GM18951 (cell line): ENCODE measurements around the gene RAC3.

Experiments
- POLR2A ChIP-seq: IDR thresholded peaks from 4 replicates; pipeline ENCODE4 v1.6.1; 2011; ENCODE audit warnings: mild to moderate bottlenecking; ENCODE audit not compliant: insufficient read length, insufficient read depth; ENCODE audit errors: extremely low read depth
- in situ Hi-C: fragments of 300-500 bp; cut with MboI; formaldehyde crosslinking; loops from one replicate; pipeline ENCODE4 v1.12.0; 2022; ENCODE audit warnings: low sequenced_read_pairs, mixed read lengths, inconsistent platforms; ENCODE audit not compliant: unreplicated experiment

Gene RAC3

GRCh38 chr17:82019690-82020571, 11.5 kb upstream of the RAC3 start:
- in situ Hi-C loops = no loop called here

GRCh38 chr17:82020572-82021106, 10.8 kb upstream of the RAC3 start:
- in situ Hi-C loops = no loop called here
- TF ChIP-seq POLR2A = no peak

More at GRCh38 chr17:82019690-82020571, 11.5 kb upstream of the RAC3 start:
- no peak for TF ChIP-seq POLR2A

DNA sequence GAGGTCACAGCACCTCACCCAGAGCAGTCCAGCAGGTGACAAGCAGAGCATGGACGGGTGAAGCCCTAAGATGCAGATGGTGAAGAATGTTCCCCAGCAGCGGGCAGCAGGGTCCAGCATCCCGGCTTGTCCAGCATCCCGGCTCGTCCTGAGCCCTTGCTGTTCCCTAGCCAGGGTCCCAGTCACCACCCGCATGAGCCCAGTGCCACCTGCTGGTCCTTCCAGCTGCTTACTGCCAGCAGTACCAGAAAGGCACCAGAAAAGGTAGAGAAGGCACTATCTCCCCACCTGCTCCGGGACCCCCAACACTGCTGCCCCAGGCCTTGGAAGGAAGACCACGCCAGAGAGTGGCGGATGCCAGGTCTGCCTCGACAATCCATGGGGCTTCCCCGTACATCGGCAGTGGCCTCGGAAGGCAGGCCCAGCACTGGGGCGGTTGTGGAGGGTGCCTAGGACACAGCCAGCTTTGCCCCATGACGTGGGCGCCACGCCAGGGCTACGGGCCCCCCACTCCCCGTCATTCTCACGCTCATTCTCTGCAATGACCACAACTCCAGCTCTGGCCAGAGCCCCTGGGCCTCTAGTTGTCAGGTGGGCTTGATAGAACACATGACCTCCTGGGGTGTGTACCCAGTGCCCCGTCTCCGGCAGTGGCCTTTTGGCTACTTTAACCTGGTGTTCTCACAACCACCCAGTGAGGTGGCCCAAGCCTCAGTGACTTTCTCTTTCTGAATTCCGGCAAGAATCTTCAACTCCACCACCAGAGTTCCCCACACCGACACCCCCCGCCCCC, 10.2 kb upstream of the RAC3 start:
- in situ Hi-C loops = no loop called here
- no peak for TF ChIP-seq POLR2A

DNA sequence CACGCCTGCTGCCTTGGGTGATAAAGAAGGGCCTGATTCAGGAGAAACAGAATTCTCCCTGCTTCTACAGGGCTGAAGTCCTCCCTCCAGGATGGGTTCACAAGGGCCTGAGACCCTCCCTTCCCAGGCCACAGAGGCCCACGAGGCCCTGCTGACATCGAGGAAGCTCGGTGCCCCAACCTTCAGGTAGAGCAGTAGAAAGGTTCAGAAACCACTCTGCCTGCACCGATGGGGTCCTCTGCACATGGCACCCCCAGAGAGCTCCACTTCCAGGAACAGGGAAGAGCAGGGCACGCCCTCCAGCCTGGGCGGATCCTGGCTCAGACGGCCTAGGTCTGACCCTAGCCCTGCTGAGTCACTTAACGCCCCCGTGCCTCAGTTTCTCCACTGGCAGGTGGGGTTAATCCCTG, 9.6 kb upstream of the RAC3 start:
- in situ Hi-C loops = no loop called here
- TF ChIP-seq POLR2A = no peak

- peak; percentile 74 for TF ChIP-seq POLR2A
- in situ Hi-C loops = no loop called here
Observed at GRCh38 chr17:82022310-82022980, 9.0 kb upstream of the RAC3 start, which contains the start of gene CENPX. TSS of gene CENPX (minus strand) at chr17:82022878. CDS start at chr17:82022861, 17 bp downstream.

DNA sequence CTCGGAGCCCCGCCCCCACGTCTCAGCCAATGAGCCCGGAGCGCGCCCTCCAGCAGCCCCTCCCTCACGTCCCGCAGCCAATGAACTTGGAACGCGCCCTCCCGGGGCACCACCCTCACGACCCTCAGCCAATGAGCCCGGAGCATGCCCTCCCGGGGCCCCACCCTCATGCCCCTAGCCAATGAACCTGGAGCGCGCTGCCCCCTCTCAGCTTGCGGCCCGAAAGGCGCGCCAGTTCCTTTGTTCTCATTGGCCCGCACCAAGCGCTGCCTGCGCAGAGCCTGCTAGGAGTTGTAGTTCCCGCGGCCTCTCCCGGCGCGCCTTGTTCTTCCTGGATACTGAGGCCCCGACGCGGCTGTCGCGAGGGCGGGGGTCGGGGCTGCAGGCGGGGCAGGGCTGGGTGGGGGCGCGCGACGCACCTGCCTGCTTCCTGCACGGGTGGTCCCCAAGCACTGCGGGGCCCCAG, 8.5 kb upstream of the RAC3 start, which contains the start of gene LRRC45:
Gene LRRC45, plus strand, starts transcription at position 325 of the 466 bp plus-strand sequence. CDS start 339 bp downstream, outside the sequence.
- in situ Hi-C loops = no loop called here
- TF ChIP-seq POLR2A = no peak

- in situ Hi-C loops = no loop called here
- TF ChIP-seq POLR2A = peak; percentile 19
Observed at GRCh38 chr17:82023447-82024241, 7.8 kb upstream of the RAC3 start.

GRCh38 chr17:82024859-82025258, 6.6 kb upstream of the RAC3 start:
- in situ Hi-C loops = loop anchor here (25.0 kb wide), 1 partner anchor 137 kb away; no protein-coding TSS in a partner anchor
- no peak for TF ChIP-seq POLR2A

GRCh38 chr17:82025401-82026107, 5.9 kb upstream of the RAC3 start:
- in situ Hi-C loops = loop anchor here (25.0 kb wide), 1 partner anchor 137 kb away; no protein-coding TSS in a partner anchor
- TF ChIP-seq POLR2A = no peak

DNA sequence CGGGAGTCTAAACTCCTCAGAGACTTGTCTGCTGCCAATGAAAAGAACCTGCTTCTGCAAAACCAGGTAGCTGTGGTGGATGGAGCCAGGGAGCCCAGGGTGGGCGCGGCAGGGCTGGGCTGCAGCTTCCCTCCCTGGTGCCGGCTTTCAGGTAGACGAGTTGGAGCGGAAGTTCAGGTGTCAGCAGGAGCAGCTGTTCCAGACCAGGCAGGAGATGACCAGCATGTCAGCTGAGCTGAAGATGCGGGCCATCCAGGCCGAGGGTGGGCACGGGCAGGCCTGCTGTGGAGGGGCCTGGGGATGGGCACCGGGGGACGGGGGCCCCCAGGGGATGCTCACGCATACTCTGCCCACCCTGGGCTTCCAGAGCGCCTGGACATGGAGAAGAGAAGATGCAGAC, 3.2 kb upstream of the RAC3 start:
- in situ Hi-C loops = loop anchor here (25.0 kb wide), 1 partner anchor 134 kb away; no protein-coding TSS in a partner anchor
- TF ChIP-seq POLR2A = no peak

DNA sequence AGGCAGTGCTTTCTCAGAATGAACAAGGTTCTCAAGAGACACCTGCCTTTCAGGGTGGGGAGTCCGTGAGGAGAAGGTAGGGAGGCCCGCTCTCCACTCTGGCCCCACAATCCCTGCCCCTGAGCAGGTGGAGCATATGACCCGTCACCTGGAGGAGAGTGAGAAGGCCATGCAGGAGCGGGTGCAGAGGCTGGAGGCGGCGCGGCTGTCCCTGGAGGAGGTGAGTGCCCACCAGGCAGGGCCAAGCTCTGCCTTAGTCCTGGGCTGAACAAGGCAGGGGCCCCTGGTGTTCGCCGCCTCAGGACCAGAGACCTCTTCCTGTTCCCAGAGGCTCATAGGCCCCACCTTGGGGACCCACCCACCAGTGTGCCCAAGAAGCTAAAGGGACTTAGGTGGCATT, 2.5 kb upstream of the RAC3 start:
- TF ChIP-seq POLR2A = no peak
- in situ Hi-C loops = loop anchor here (25.0 kb wide), 1 partner anchor 133 kb away; no protein-coding TSS in a partner anchor

GRCh38 chr17:82029391-82029790, 2.1 kb upstream of the RAC3 start:
- in situ Hi-C loops = loop anchor here (25.0 kb wide), 1 partner anchor 133 kb away; no protein-coding TSS in a partner anchor
- no peak for TF ChIP-seq POLR2A
